GM23338 (cell line): ENCODE results near the gene TEX10.

Experiments used
- CREB1 ChIP-seq: fragments of 250-450 bp; sonication (Bioruptor Pico); IDR thresholded peaks from 2 replicates; pipeline ENCODE4 v1.5.0; 2020; ENCODE audit warnings: low read depth, mild to moderate bottlenecking, moderate library complexity
- CTCF ChIP-seq, 2 experiments: fragments of 200-600 bp in 1 of 2; sonication (generic) in 1 of 2; conservative IDR thresholded peaks; 2 replicates each; pipeline versions ENCODE4 v1.5.1 to v1.6.1; 2016 to 2017; ENCODE audit warnings: antibody characterized with exemption in 2 of 2, low read depth in 2 of 2, mild to moderate bottlenecking in 2 of 2, moderate library complexity in 1 of 2
- EZH2 ChIP-seq: fragments of 200-600 bp; sonication (generic); IDR thresholded peaks from one replicate; pipeline ENCODE4 v1.8.0; 2017; ENCODE audit warnings: antibody characterized with exemption, mild to moderate bottlenecking, low read depth; ENCODE audit not compliant: unreplicated experiment
- EZH2phosphoT487 ChIP-seq: fragments of 200-600 bp; sonication (generic); IDR thresholded peaks from one replicate; pipeline ENCODE4 v1.8.1; 2018; ENCODE audit warnings: antibody characterized with exemption; ENCODE audit not compliant: unreplicated experiment
- JUNB ChIP-seq: IDR thresholded peaks from one replicate; pipeline ENCODE4 v1.6.1; 2016; ENCODE audit warnings: antibody characterized with exemption; ENCODE audit not compliant: unreplicated experiment
- POLR2AphosphoS5 ChIP-seq: IDR thresholded peaks from 2 replicates; pipeline ENCODE4 v1.6.1; 2016; ENCODE audit warnings: antibody characterized with exemption, low read depth
- ZNF114 ChIP-seq: fragments of 250-450 bp; sonication (Bioruptor Pico); IDR thresholded peaks from 2 replicates; pipeline ENCODE4 v1.5.0; 2020; ENCODE audit warnings: mild to moderate bottlenecking, moderate library complexity
- ZNF331 ChIP-seq: fragments of 250-450 bp; sonication (Bioruptor Pico); IDR thresholded peaks from 2 replicates; pipeline ENCODE4 v1.5.0; 2020; ENCODE audit warnings: low read depth, mild to moderate bottlenecking, moderate library complexity
- TF ChIP-seq, protein P1 (sequence below): IDR thresholded peaks from 2 replicates; pipeline ENCODE4 v1.6.1; 2016; ENCODE audit warnings: antibody characterized with exemption
- TF ChIP-seq, protein P2 (sequence below): IDR thresholded peaks from one replicate; pipeline ENCODE4 v1.6.1; 2018; ENCODE audit warnings: antibody characterized with exemption; ENCODE audit not compliant: unreplicated experiment

DNA sequence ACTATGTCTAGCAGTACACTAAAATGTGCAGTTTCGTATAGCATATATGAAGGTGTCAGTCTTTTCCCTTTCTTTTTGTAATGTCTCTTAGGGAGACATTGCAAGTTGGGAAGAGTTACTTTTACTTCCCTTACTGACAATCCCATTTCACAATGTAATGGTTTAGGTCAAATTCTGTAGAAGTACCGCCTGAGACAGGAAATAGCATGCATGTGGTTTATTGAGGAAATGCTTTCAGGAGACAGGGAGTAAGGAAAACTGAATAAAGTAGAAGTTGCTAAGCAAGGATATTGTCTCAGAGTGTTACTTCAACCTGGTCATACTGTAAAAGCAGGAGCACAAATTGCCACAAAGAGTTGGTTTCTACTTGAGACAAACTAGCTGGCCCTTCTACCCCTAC, 42.1 kb upstream of the TEX10 start:
- no peak for TF ChIP-seq CTCF (conservative IDR thresholded peaks at IDR 0.05; ENCODE audit: low read depth in 2 of 2)
- no peak for TF ChIP-seq EZH2
- TF ChIP-seq POLR2AphosphoS5: no peak
- TF ChIP-seq, protein P1, sequence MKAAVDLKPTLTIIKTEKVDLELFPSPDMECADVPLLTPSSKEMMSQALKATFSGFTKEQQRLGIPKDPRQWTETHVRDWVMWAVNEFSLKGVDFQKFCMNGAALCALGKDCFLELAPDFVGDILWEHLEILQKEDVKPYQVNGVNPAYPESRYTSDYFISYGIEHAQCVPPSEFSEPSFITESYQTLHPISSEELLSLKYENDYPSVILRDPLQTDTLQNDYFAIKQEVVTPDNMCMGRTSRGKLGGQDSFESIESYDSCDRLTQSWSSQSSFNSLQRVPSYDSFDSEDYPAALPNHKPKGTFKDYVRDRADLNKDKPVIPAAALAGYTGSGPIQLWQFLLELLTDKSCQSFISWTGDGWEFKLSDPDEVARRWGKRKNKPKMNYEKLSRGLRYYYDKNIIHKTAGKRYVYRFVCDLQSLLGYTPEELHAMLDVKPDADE: no peak
- TF ChIP-seq ZNF114 (CRISPR knock-in tag): no peak
- TF ChIP-seq, protein P2, sequence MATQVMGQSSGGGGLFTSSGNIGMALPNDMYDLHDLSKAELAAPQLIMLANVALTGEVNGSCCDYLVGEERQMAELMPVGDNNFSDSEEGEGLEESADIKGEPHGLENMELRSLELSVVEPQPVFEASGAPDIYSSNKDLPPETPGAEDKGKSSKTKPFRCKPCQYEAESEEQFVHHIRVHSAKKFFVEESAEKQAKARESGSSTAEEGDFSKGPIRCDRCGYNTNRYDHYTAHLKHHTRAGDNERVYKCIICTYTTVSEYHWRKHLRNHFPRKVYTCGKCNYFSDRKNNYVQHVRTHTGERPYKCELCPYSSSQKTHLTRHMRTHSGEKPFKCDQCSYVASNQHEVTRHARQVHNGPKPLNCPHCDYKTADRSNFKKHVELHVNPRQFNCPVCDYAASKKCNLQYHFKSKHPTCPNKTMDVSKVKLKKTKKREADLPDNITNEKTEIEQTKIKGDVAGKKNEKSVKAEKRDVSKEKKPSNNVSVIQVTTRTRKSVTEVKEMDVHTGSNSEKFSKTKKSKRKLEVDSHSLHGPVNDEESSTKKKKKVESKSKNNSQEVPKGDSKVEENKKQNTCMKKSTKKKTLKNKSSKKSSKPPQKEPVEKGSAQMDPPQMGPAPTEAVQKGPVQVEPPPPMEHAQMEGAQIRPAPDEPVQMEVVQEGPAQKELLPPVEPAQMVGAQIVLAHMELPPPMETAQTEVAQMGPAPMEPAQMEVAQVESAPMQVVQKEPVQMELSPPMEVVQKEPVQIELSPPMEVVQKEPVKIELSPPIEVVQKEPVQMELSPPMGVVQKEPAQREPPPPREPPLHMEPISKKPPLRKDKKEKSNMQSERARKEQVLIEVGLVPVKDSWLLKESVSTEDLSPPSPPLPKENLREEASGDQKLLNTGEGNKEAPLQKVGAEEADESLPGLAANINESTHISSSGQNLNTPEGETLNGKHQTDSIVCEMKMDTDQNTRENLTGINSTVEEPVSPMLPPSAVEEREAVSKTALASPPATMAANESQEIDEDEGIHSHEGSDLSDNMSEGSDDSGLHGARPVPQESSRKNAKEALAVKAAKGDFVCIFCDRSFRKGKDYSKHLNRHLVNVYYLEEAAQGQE: no peak
- no peak for TF ChIP-seq ZNF331 (CRISPR knock-in tag)
- no peak for TF ChIP-seq EZH2phosphoT487
- TF ChIP-seq CREB1: no peak
- TF ChIP-seq JUNB: no peak
